ENCODE results near the gene IQCM.

Gene IQCM, protein sequence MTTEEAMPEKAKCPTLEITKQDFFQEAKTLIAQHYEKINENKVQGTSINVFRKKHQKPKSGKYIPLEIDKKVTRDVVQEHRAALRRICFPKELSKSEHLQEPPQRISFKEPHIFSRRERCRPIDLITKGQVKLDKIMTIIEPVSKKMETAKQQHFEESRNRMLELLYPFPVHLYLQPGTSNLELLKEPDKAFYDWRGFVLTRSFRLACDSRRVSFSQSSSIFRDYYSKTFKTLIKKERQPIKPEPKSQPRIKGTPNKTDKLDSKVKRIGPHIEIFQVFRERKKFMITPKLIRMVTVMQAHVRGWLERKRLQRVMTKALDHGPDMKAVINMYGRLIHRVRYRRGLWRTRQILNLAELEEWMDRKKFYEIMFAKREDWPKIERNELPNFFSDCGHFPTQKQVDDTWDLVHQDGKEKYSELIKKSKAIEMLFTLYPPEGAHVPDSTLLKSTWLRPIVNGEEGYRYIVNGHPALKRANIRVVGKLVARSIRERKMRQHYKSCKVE

DNA sequence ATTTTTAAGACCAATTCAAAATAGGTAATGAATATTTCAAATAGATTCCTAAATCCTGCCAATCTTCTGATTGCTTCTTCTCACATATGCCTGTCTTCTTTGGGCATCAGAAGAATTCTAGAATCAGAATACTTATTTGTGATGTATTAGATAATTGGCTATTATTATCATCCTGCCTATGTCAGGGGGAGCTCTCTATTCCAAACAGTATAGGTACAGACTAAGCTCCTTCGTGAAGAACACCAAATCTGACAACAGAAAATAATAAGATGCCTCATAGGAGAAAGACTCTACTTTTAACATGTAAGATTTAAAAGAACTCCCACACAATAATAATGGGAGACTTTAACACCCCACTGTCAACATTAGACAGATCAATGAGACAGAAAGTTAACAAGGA is at the start of gene IQCM:
IQCM (minus strand) TSS at position 101 of the 400 bp plus-strand sequence. CDS start 73,152 bp downstream, outside the sequence.
- DNase-seq, result no peak

DNA sequence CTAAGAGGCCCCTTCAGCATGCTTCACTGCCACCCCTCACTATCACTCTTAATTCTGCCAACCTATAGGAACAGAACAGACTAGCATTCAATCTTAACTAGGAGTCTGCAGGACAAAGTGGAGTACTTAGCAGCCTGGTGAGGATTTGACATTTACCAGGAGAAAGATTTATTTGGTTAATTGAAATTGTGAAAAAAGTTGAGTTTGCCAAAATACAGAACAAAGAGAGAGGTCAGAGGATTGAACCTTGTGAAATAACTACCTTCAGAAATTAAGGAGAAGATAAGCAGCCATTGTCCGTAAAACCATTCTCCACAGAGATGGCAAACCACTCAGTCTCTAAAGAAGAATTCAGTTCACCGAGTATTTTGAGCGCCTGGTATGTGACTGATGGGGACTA is 41.8 kb upstream of the IQCM start:
- no peak for DNase-seq

- peak; percentile 7 for DNase-seq
These were observed 30.1 kb upstream of the IQCM start for GRCh38 chr4:149845743-149846142.

DNA sequence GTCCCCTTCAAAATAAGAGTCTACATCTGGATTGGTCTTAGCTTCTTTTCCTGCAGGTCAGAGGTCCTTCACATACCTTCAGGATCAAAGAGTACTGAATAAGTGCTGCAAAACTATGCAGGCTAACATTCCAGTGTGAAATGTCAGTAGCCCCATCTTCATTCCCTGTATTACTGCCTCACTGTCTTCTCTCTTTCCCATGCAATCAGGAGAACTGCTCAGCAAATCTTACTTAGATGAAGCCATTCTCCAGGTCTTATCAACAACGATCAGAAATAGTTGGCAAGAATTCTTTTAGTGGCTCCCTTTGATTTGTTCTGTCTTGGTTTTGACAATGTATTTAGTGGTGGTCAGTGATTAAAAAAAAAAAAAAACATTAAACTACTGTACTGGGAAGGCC is 26.0 kb upstream of the IQCM start:
- no peak for DNase-seq

GRCh38 chr4:149838036-149838435 is 22.4 kb upstream of the IQCM start:
- DNase-seq, result no peak

- no peak for DNase-seq
These were observed 20.9 kb upstream of the IQCM start for GRCh38 chr4:149836546-149836945.

DNA sequence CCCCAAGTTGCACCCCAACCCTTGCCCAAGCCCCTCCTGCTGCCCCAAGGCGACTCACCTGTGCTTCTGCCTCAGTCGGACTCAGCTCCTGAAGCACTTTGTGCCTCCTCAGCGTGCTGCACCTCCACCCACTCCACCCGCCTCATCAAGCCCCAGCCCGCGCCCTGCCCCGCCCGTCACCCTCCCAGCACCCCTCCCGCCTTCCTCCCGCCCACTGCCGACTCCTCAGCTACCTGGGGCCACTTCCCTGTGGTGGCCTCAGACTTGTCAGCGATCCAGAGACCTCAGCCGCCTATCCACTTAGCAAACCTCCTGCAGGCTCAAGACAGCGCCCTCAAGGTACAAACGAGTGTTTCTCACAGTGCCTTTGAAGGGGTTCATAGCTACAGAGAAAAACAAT is 19.6 kb upstream of the IQCM start:
- DNase-seq, result no peak

DNA sequence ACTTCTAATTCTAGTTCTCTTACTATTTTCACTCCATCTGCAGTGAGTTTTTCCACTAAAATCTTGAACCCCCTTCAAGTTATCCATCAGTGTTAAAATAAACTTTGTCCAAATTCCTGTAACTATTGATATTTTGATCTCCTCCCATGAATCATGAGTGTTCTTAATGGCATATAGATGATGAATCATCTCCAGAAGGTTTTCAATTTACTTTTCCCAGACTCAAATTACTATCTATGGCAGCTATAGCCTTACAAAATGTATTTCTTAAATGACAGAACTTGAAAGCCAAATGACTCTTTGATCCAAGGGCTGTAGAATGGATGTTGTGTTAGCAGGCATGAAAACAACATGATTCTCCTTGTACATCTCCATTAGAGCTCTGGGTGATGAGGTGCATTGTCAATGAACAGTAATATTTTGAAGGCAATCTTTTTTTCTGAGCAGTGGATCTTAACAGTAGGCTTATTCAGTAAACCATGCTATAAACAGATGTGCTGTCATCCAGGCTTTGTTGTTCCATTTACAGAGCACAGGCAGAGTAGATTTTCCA is 16.1 kb upstream of the IQCM start:
- DNase-seq, result no peak

DNA sequence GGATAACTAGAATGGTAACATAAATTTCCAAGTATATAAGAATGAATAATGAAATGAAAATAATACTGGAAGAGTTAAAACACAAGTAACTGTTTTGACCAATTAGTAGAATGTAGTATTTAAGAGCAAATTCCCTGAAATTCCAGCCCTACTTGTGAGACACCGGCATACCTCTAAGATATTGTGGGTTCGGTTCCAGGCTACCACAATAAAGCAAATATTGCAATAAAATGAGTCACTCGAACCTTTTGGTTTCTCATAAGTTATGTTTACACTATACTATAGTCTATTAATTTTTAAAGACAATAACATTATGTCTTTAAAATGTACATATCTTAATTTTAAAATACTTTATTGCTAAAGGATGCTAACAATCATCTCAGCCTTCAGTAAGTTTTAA is 15.2 kb upstream of the IQCM start:
- no peak for DNase-seq

GRCh38 chr4:149825336-149825735 is 9.7 kb upstream of the IQCM start:
- DNase-seq, result no peak

- DNase-seq, result no peak
These were observed 8.2 kb upstream of the IQCM start for GRCh38 chr4:149823769-149824221.

DNA sequence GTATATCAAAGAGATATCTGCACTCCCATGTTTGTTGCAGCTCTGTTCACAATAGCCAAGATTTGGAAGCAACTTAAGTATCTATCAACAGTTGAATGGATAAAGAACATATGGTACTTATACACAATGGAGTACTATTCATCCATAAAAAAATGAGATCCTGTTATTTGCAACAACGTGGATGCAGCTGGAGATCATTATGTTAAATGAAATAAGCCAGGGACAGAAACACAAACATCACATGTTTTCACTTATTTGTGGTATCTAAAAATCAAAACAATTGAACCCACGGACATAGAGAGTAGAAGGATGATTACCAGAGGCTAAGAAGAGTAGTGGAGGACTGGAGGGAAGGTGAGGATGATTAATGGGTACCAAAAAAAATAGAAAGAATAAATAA is 14.2 kb downstream of the IQCM start:
- no peak for DNase-seq

- DNase-seq, result no peak
These were observed 16.1 kb downstream of the IQCM start for GRCh38 chr4:149799546-149799945.

DNA sequence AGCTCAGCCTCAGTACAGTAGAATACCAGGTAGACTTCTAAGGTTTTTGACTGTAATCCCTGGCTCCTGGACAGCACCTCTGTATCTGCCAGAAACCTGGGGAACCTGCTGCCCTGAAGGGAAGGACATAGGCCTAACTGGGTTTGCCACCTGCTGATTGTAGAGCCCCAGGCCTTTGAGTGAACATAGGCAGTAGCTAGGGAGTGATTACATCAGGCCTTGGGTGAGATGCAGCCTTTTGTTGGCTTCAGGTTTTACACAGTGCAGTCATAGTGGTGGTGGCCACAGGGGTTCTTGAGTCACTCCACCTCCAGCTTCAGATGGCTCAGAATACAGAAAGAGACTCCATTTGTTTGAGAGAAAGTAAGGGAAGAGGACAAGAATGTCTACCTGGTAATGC is 19.3 kb downstream of the IQCM start:
- no peak for DNase-seq

- no peak for DNase-seq
These were observed 20.4 kb downstream of the IQCM start for GRCh38 chr4:149795256-149795655.

DNA sequence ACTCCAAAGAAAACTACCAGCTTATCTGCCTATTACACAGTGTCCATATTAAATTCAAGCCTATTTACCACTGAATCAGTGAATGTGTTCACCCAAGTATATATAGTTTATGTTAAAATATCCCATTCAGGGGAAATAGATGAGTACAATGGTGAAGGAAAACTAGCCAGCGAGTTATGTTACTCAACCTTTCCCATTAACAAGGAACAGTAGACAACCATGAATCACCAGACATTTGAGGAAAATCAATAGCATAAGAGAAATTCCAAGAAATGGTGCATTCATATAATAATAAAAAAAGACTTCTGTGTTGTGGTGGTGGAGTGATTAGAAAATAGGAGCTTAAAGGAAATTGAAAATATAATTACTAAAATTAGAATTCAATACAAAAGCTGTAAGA is 21.3 kb downstream of the IQCM start:
- no peak for DNase-seq

DNA sequence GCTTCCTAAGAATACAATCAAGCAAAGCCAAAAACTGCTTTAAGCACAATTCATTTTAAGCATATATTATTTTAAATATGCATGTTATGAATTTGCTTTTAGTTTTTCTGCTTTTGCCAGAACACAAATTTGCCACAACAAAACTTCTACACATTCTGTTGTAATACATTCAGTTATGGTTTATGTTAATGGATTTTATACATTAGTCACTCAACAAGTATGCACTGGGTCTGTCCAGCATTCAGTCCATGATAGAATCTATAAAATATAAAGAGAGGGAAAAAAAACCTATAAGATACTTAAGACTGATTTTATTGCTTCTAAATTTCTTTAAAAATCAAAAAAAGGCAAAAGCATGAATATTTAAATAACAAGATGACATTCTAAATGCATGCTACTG is 22.2 kb downstream of the IQCM start:
- no peak for DNase-seq

- no peak for DNase-seq
These were observed 23.8 kb downstream of the IQCM start for GRCh38 chr4:149791851-149792250.

GRCh38 chr4:149790172-149790907 is 25.3 kb downstream of the IQCM start:
- DNase-seq, result no peak

DNA sequence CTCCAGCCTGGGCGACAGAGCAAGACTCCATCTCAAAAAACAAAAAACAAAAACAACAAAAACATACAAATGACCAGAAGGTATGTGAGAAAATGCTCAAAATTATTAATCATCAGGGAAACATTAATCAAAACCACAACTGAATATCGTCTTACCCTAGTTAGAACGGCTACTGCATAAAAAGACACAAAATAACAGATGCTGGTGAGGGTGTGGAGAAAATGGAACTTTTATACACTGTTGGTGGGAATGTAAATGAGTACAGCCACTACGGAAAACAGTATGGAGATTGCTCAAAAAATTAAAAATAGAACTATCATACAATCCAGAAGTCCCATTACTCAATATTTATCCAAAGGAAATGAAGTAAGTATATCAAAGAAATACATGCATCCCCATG is 27.3 kb downstream of the IQCM start:
- no peak for DNase-seq

- DNase-seq, result no peak
These were observed 29.8 kb downstream of the IQCM start for GRCh38 chr4:149785696-149786431.

DNA sequence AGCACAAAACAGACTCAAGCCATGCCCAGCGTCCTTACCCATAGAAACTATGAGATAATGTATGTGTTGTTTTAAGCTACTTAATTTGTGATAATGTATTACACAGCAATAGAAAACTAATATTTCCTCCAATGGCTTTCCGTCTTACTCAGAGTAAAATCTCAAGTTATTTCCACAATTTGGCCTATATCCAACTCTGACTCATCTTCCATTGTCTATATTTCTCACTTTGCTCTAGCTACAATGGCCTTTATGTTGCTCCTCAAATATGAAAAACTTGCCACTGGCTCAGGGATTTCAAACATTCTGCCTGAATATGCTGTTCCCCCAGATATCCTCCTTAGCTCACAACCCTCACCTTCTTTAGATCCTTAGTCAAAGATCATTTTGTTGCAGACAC is 31.6 kb downstream of the IQCM start:
- no peak for DNase-seq

- no peak for DNase-seq
These were observed 34.5 kb downstream of the IQCM start for GRCh38 chr4:149781150-149781549.
